RPMI7951 (cell line): Measurements from ENCODE around the gene TBX4. TPM values are rescaled to one million over a fixed set of nuclear protein-coding genes. Genes with fewer than 3 reads are reported as not detected.
A peak's percentile ranks its signal among the peaks of the same experiment; 100 is the strongest.
"Not testable (repeated sequence)": the region's sequence is repeated elsewhere in the genome, so short reads cannot be mapped to it uniquely, and the experiment has no call there.

Experiments used
- DNase-seq: peaks from one replicate; pipeline ENCODE4 v3.0.0-alpha.2; 2012; ENCODE audit warnings: low read depth
- total RNA-seq: library from RNA; depleted of rRNA; stranded (reverse); fragments of >200 nt; shearing (Covaris generic); gene quantifications from 2 replicates; pipeline ENCODE4 v1.2.3, GENCODE V29; 2014

TBX4 gene
- total RNA-seq, 1 experiment from 2014 or later, result not detected

DNA sequence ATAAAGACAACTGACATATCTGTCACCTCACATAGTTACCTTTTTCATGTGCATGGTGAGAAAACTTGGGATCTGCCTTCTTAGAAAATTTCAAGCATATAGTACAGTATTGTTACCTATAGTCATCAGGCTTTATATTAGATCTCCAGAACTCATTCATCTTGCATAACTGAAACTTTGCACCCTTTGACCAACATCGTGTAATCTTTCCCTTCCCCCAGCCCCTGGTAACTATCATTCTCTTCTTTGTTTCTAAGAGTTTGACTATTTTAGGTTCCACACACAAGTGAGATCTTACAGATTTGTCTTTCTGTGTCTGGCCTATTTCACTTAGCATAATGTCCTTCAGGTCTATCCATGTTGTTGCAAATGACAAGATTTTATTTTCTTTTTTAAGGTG, 22.9 kb upstream of the TBX4 start:
- no peak for DNase-seq

DNA sequence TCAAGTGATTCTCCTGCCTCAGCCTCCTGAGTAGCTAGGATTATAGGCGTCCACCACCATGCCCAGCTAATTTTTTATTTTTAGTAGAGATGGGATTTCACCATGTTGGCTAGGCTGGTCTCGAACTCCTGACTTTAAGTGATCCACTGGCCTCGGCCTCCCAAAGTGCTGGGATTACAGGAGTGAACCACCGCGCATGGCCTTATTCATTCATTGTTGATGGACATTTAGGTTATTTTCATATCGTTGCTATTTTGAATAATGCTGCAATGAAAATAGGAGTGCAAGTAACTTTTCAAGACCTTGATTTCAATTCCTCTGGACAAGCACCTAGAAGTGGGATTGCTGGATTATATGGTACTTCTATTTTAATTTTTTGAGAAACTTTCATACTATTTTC, 22.4 kb upstream of the TBX4 start:
- DNase-seq, result not testable (repeated sequence)

DNA sequence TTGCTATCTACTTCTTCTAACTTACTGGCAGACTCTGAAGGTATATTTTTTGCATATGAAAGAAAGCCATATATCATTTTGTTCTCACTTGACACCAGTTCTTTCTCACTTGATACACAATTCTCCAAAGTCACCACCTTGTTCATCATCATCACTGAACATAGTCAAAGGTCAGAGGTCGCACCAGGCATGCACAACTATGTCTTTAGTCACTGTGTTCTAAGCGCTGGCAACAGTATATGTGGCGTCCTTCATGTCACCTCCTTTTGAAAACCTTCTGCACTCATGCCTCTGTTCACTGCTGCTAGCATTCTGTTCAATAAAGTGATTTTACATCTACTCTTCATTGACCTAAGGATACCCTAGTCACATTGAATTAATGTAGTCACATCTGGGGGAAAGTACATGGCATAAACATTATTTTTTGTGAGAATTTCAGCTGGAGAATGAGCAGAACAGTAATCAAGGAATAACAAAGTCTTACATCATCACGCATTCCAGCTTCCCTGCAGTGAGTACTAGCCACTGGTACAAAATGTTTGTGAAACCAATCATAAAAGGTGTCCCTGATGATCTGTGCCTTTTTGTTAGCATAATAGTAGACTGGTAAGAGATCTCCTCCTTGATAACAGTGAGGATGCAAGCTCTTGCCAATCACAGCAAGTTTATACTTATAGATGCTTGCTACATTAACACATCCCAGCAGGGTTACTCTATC, 20.5 kb upstream of the TBX4 start:
- DNase-seq, result no peak

DNA sequence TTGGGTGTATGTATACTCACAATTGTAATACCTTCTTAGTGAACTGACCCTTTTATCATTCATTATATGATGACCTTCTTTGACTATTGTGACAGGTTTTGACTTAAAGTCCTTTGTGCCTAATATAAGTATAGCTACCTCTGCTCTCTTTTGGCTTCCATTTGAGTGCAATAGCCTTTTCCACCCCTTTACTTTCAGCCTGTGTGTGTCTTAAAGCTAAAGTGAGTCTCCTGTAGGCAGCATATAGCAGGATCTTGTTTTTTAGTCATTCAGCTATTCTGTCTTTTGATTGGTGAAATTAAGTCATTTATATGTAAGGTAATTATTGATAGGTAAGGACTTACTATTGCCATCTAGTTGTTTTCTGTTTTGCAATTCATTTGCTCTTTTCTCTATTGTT, 15.9 kb upstream of the TBX4 start:
- DNase-seq, result no peak

DNA sequence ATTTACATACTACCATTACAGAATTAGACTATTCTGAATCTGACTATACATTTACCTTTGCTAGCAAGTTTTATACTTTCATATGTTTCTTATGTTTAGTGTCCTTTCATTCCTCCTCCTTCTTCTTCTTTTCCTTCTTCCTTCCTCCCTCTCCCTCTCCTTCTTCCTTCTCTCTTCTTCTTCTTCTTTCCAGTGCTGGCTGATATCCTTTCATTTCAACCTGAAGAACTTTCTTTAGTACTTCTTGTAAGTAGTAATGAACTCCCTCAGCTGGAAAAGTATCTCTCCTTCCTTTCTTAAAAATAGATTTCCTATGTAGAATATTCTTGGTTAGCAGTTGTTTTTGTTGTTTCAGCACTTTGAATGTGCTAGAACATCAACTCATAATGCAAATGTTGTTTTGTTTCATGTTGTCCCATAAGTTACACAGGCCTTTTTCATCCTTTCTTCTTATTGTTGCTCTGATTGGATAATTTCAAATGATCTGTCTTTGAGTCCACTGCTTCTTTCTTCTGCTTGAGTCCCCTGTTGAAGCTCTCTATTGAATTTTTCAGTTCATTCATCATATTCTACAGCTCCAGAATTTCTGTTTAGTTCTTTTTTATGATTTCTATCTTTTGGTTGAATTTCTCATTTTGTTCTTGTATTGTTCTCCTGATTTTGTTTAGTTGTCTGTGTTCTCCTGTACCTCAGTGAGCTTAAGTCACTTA, 15.1 kb upstream of the TBX4 start:
- no peak for DNase-seq

DNA sequence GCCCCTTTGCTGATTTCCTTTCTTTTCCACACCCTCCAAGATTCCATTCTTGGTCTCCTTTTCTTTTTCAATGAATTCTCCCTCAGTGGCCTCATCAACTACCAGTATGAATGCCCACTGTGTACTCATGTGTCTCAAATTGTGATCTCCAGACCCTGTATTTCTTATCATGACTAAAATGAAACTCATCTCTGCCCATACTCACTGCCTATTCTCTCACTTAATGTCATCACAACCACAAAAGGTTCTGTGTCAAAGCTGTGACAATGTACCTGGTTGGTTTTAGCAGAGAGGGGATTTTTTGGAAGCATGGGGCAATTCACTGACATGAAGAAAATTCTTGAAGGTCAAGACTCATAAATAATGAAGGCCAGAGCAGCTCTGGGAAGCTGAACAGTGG, 11.5 kb upstream of the TBX4 start:
- no peak for DNase-seq

DNA sequence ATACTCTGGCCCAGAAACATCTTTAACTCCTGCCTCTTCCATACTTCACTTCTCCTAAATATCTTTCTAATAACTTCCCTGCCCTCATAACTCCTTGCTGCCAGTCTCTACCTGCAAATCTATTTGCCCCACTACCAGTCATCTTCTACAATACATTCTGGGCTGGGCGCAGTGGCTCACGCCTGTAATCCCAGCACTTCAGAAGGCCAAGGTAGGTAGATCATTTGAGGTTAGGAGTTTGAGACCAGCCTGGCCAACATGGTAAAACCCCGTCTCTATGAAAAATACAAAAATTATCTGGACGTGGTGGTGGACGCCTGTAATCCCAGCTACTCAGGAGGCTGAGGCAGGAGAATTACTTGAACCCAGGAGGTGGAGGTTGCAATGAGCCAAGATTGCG, 10.7 kb upstream of the TBX4 start:
- not testable (repeated sequence) for DNase-seq

DNA sequence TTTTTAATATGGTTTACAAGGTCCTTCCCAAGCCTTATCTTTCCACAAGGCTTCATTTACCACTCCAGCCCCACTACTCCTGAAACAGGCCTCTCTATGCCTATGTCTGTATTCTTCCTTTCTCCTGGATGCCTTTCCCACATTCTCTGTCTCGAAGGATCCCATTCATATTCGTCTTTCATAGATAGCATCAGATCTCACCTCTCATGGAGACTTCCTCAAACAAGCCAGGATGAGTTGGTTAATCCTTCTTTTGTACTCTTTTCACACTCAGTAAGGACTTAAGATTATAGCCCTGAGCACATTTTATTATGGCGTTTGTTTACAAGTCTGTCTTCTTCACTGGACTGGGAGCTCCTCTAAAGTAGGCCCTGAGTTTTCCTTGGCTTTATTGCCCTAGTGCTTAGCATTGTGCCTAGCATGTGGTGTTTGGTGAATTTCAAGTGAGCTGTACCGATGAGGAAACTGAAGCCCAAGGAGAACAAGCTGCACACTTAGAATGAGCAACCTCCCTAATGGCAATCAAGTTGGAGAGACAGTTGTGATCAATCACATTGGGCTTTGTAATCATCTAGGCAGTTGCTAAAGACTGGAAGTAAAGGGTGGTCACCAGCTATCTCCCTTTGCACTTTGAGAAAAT, 10.0 kb upstream of the TBX4 start:
- no peak for DNase-seq

DNA sequence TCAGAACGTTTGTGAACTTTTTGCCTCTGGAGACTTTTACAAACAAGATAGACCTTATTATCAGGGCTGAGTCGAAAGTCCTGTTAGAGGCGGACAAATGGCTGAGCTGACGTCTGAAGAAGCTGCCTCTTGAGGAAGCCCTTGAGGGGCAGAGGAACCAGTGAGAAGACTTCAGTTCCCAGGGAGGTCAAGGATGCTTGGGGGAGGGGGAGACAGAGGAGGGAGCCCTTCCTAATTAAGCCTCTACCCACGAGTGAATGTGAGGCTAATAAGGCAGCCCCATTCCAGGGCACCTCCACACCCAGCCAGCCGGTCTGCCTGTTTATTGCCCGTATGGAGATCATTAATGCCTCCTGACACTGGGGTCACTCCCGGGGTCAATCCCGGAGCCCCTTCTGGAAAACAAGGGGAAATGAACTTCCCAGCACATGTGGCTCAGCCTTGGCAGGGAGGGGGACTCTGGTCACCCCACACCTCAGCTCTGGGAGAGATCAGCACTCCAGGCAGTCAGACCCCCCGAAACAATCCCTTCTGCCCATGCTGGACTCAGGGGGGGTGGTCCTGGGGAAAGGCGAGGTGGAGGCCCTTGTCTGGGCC, 9.2 kb upstream of the TBX4 start:
- peak; percentile 9 for DNase-seq

DNA sequence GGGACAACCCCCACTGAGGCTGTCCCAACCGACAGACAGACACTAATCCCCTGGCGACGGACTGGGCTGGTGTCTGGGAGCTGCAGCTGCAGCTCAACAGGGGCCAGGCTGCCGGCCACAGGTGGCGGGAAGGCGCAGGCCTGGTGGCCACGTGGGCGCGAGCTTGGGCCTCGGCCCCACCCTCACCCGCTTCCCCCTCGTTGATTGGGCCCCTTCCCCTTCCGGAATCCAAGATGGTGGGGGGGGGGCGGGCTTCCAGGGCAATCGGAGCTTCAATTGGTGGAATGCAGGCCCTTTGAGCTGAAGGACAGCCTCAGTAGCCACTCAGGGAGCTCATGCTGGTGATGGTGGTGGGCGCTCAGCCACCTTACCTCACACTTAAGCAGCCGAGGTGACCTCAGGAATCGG, 8.7 kb upstream of the TBX4 start:
- no peak for DNase-seq

DNA sequence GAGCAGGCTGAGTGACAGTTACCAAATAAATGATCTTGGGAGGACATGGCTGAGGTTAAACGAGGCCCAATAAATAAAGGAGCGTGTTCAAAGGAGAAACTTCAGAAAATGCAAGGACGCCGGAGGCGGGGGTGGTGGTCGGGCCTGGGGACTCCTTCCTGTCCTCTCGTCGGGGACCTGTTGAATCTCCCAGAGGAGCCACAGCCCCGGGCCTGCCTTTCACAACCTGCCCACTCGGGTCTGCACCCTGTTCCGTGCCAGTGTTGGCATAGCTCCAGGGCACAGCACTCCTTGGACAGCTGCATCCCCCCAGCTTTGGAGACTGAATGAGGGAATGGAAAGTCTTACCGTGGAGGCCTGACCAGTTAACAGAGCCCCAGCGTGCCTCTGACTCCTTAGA, 8.1 kb upstream of the TBX4 start:
- DNase-seq, result no peak

DNA sequence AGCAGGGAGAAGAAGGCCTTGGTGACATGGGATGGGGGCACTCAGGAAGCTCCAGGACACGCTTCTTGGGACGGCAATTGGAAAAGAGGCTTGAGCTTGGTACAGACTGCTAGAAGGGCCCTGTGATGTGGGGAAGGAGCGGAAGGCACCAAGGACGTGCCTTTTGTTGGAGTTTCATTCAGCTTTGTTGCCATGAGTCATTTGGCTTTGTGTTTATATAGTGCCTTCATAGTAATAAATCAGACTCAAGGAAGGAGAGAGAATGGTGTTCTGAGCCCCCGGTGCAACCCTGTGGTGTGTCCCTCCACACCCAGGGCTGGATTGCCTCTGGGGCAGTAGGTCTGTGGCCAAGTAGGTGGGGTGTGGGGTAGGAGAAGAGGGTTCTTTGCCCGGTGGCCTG, 7.4 kb upstream of the TBX4 start:
- peak; percentile 35 for DNase-seq

DNA sequence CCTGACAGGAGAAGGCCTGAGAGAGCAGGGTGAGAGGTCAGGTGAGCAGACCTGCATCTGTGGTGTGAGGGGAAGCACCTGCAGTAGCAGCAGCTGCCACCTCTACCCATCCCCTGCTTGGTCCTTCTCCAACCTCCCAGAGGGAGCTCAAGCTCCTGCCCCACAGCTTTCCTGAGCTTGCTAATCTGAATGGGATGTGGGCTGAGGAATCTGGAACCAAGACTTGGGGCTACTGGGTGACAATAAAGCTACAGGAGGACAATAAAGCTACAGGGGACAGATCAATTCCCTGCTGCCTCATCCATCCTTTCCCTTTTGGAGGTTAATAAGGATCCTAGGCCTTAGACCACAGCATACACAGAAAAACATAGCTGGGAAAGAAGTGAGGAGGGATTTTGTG, 4.9 kb upstream of the TBX4 start:
- DNase-seq, result no peak

DNA sequence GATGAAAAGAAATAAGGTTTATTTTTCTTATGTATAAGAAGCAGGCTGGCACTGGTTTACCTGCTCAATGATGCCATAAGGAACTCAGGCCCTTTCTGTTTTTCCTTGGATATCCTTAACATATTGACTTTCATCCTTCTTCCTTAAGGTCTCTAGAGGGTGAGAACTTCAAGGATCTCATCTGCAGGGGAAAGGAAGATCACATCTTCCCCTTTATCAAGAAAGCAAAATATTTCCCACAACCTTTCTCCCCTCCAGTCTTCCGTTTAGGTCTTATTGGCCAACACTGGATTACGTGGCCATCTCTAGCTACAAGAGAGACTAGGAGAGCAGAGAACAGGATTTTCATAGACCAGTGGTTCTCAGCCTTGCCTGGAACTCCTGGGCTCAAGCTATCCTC, 4.2 kb upstream of the TBX4 start:
- DNase-seq, result no peak

DNA sequence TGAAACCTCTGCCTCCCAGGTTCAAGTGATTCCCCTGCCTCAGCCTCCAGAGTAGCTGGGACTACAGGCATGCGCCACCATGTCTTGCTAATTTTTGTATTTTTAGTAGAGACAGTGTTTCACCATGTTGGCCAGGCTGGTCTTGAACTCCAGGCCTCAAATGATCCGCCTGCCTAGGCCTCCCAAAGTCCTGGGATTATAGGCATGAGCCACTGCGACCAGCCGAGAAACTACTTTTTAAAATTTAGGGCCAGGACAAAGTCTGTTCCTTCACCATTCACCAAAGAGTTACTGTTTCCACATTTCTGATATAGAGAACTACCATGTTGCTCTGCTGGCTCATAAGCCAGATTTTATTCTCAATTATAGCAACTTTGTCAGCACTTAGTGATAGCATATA, 3.1 kb upstream of the TBX4 start:
- not testable (repeated sequence) for DNase-seq

DNA sequence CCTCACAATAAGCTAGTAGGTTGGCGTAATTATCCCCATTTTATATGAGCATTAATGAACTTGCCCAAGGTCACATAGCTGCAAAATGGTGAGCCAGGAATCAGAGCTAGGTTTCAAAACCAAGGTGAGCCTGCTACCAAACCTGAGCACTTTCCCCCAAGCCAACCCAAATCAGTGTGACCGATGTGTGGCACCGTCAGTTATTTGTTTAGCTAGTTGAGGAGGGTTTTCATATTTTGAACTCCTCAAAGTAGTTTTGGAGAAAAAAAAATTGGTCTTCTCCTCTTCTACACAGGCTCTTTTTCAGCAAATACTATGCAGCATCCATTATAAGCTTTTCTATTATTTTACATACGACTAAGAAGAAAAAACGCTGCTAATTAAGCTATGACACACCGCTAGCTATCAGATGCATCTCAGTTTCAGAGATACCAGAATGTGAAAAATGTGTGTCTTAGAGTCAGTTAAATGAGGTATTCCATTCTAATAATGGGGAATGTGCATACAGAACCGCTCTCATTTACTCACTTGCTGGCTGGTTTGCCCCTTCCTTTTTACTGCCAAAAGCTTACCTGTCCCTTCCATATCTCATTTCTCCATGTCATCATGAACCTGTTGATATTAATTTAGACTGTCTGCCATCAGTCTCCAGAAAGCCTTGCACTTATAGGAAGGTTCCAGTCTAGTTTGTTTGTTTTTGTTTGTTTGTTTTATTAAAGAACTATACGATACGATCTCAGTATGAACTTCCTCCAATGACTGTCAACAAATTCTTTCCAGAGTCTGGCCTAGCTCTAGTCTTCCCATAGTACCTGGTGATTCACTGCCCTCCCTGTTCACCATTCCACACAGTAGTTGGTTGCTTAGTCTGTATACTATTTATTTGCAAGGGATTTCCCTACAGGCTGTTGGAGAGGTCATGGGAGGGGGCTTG, 2.2 kb upstream of the TBX4 start:
- no peak for DNase-seq

DNA sequence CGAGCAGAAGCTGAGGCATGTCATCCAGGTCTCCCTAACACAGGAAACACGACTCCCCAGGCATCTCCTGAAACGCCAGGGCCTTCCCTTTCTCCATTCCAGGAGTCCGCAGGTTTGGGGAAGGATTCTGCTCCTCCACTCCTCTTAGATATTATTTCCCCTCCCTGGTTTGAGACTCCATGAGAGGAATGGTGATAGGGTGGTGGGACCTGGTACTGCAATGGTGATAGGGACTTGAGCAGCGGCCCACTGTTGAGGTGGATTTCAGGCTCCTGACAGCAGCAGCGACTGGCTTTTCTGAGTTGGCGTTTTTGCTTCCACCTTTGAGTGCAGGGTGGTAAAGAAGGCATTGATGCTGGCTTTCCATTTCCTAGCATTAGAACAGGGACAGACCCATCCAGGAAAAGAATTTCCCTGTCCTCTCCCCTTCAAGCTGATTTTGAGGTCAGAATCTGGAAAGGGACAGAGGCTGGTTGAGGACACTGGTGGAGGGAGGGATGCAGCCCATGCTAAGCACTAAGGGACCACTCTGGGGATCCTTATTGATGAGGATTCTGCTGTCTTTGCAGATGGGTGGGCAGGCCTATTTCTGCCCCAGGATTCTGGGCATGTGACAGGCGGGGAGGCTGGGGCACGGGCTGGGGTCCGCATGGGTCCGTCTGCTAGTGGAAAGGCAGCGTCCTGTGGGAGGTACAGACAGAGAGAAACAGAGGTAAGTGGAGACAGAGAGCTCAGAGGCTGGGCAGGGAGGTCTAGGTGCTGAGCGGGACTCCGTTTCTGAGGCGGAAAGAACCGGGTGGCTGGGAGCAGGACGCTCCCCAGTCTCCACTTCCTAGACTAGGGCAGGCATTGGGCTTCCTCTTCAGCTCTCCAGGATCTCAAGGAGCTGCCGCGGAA, 1.3 kb upstream of the TBX4 start:
- no peak for DNase-seq

DNA sequence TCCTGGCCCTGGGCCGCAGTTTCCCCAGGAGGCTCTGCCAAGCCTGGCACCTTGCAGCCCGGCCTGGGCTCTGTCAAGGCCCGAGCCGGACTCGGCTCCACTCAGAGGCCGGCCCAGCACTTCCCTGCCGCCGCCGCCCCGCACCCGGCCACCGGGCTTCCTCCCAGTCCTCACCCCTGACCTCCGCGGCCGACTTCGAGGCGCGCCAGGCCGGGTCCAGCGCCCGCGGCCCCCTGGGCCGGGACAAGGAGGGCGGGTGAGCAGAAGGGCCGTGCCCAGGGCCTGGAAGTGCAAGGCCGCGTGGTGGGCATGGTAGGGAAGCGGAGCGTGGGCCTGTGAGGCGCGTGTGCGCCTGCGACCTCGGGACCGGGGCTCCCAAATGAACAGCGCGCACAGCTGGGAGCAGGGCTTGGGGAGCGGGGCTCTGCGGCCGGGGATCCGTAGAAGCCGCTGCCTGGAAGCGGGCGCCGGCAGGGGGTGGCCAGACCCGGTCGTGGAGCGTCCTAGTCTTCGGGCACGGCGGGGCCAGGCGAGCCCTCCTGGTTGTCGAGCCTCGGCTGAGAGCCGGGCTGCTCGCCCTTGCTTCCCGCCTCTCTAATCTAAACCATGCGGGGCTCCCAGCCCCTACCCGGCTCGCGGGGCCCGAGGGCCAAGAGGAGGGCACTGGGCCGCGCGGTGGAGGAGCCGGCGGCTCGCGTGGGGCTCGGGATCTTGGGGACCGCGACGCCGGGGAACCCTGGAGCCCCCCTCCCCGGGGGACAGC, 503 bp upstream of the TBX4 start:
- DNase-seq, result no peak

DNA sequence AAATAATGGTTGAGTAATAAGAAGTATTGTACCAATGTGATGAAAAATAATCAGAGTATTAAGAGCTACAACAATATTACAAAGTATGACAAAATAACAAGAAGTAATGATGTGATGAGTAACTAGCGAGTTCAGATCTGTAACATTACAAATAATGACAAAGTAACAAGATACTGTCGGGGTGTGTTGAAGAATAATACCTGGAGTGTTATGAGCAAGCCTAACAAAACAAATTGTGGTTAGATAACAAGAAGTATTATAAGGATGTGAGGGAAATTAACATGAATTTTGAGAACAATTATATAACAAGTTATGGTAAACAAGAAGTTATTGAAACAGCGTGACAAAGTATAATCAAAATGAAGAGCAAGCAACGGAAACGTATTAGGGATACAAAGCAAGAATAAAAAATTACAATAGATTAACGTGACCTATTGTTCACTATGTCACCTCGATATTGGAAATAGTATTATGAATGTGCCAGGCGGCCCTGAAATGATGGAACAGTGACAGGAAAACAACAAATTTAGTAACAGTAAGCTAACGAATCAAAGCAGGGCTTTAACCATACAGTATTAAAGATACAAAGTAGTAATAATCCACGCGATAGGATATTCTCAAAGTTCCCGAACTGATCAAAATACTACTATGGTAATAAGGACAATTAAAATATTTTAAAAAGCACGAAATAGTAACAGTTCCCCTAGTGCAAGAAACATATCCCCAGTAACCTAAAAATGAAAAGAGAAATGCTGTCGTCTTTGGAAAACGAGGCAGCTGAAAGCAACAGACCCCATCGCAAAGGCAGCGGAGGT, 1.6 kb downstream of the TBX4 start:
- DNase-seq, result no peak
